ENCODE measurements around the gene CRIP3. TPM values are rescaled to one million over a fixed set of nuclear protein-coding genes. Genes with fewer than 3 reads are reported as not detected.

The CRIP3 gene
- total and polyA plus RNA-seq, 2 of the 8 experiments (the other 6 are each of a cell fraction or from before 2014, with no cell fraction given): 34.0 to 46.3 TPM

DNA sequence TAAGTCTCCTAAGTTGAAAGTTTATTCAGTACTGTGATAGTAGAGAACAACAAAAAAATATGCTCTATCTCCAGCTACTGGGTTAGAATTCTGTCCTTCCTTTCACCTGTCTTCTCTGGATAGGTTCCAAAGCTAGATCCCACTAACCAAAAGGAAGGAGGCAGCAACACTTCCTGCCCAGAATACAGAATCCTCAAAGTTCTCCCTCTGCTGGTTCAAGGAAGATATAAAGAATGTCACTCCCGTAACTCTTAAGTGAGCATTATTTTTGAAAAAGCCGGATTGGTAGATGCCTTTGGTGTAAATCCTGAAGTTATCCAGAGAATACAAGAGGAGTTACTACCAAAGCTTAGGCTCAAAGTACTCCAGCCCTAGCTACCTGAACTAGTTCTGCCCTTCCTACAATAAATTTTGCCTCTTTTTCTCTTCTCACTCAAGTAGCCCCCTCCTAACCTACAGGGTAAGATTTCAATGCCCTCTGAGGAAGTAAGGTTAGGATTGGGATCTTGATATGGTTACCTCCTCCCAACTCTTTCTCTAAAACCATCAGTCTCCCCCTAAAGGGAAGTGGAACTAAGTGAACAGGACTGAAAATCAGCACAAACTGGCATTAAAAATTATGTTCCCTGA lies 26.0 kb upstream of the CRIP3 start:
- peaks cover 0 to 3% of the 10 kb centered on the region in 2 experiments; a peak in 1 of 4 replicates for H3K9me3 ChIP-seq (ENCODE audit: insufficient read depth in 2 of 2, low read depth in 1 of 2, low read length in 1 of 2)
- CTCF ChIA-PET (ENCODE audit: partially characterized antibody): interaction anchor here (0.6 to 5.4 kb wide), 38 partner anchors 9 to 480 kb away, joined by 3 to 78 read pairs (median 4); partner anchors contain the start of genes CRIP3, CUL9 and DNPH1
- no peaks in the 10 kb centered on the region for H3K27me3 ChIP-seq (replicated peaks in 1 of 4; ENCODE audit: control insufficient read depth in 3 of 4, extremely low read depth in 1 of 4, insufficient read depth in 3 of 4, low read length in 3 of 4)
- no peak overlapping the region for H2BK20ac ChIP-seq (ENCODE audit: low read length)
- no peaks in the 10 kb centered on the region for H3K79me2 ChIP-seq (ENCODE audit: control insufficient read depth in 1 of 2, insufficient read depth in 2 of 2, low read length in 2 of 2)
- H2BK12ac ChIP-seq (ENCODE audit: low read depth, low read length): no peak overlapping the region
- no peak overlapping the region for H3K27ac ChIP-seq (ENCODE audit: low read depth, low read length)
- no peak overlapping the region for H2BK120ac ChIP-seq (replicated peaks; ENCODE audit: low read depth, low read length)
- H3K4me1 ChIP-seq (replicated peaks in 1 of 4; ENCODE audit: control insufficient read depth in 3 of 4, insufficient read depth in 4 of 4, low read length in 3 of 4): no peaks in the 10 kb centered on the region; a peak in 1 of 7 replicates
- H3K79me1 ChIP-seq (ENCODE audit: low read depth, low read length): no peaks in the 10 kb centered on the region
- H3K18ac ChIP-seq (ENCODE audit: extremely low read depth, low read length): no peak overlapping the region
- H3K4me2 ChIP-seq (ENCODE audit: insufficient read depth in 1 of 2, low read depth in 2 of 2, low read length in 2 of 2): no peak overlapping the region
- H2AFZ ChIP-seq (ENCODE audit: low read length): no peak overlapping the region
- H3K14ac ChIP-seq (ENCODE audit: insufficient read length): no peak overlapping the region
- peaks cover 0 to 13% (median 4%) of the 10 kb centered on the region in 4 experiments; a peak in 5 of 8 replicates for H3K36me3 ChIP-seq (ENCODE audit: control insufficient read depth in 2 of 4, insufficient read depth in 4 of 4, low read length in 3 of 4)
- H3K4me3 ChIP-seq (ENCODE audit: extremely low read depth in 1 of 4, insufficient read depth in 2 of 4, low read depth in 3 of 4, low read length in 4 of 4): no peak overlapping the region
- H3K9ac ChIP-seq (replicated peaks in 1 of 4; ENCODE audit: extremely low read depth in 1 of 4, low read depth in 3 of 4, low read length in 3 of 4): no peak overlapping the region
- H3K23me2 ChIP-seq (ENCODE audit: low read depth, low read length): no peaks in the 10 kb centered on the region
- peak in 1 of 2 experiments; percentile 21 for DNase-seq (ENCODE audit: low read depth in 1 of 2, low spot score in 2 of 2)
- H4K5ac ChIP-seq (ENCODE audit: insufficient read length, low read depth, low read length): no peak overlapping the region
- no peak overlapping the region for H2BK15ac ChIP-seq (ENCODE audit: low read length)
- no peak overlapping the region for H2BK5ac ChIP-seq (ENCODE audit: low read depth, low read length)
- no peak overlapping the region for H4K91ac ChIP-seq (replicated peaks; ENCODE audit: insufficient read length, low read length)
- FAIRE-seq: peak; percentile 96
- WGBS, 2 experiments (ENCODE audit: extremely low coverage in 1 of 2, insufficient coverage in 1 of 2, insufficient read length in 1 of 2, insufficient replicate concordance in 2 of 2, low coverage in 1 of 2, low lambda C conversion rate in 2 of 2, missing lambda C conversion rate in 1 of 2): 62% methylated on average over 2 of the region's 2 CpGs; no CpG with 5 or more reads in 1 of the 2 experiments
- H3K23ac ChIP-seq (ENCODE audit: insufficient read length): no peak overlapping the region
- H4K20me1 ChIP-seq (replicated peaks in 1 of 2; ENCODE audit: control insufficient read depth in 1 of 2, insufficient read depth in 2 of 2, low read length in 2 of 2): no peaks in the 10 kb centered on the region
- H2AK5ac ChIP-seq (ENCODE audit: low read depth, low read length): no peak overlapping the region
- H3K56ac ChIP-seq (replicated peaks; ENCODE audit: insufficient read length, low read depth, low read length): no peak overlapping the region
- no peak overlapping the region for H3K4ac ChIP-seq (replicated peaks; ENCODE audit: insufficient read length, low read depth, low read length)
- no peak overlapping the region for H4K8ac ChIP-seq (ENCODE audit: extremely low read depth, insufficient read depth, low read length)
- POLR2A ChIA-PET (ENCODE audit: partially characterized antibody): no interaction called here
- TF ChIP-seq JUN (IDR thresholded peaks at IDR 0.05; ENCODE audit: low read depth, low read length) (no peak), RFX5 (IDR thresholded peaks at IDR 0.05; ENCODE audit: borderline replicate concordance, low read depth, low read length) (no peak), CBX5 (IDR thresholded peaks at IDR 0.05; ENCODE audit: low read depth, low read length) (no peak), TCF12 (IDR thresholded peaks at IDR 0.05; ENCODE audit: low read depth, low read length) (no peak), RAD21 (IDR thresholded peaks at IDR 0.05 in 1 of 2, conservative IDR thresholded peaks at IDR 0.05 in 1 of 2; ENCODE audit: low read depth in 2 of 2, low read length in 2 of 2) (peak; percentile 70 to 76), RXRA (IDR thresholded peaks at IDR 0.05; ENCODE audit: insufficient read depth, low read depth, low read length) (no peak)
- TF ChIP-seq, protein P1, sequence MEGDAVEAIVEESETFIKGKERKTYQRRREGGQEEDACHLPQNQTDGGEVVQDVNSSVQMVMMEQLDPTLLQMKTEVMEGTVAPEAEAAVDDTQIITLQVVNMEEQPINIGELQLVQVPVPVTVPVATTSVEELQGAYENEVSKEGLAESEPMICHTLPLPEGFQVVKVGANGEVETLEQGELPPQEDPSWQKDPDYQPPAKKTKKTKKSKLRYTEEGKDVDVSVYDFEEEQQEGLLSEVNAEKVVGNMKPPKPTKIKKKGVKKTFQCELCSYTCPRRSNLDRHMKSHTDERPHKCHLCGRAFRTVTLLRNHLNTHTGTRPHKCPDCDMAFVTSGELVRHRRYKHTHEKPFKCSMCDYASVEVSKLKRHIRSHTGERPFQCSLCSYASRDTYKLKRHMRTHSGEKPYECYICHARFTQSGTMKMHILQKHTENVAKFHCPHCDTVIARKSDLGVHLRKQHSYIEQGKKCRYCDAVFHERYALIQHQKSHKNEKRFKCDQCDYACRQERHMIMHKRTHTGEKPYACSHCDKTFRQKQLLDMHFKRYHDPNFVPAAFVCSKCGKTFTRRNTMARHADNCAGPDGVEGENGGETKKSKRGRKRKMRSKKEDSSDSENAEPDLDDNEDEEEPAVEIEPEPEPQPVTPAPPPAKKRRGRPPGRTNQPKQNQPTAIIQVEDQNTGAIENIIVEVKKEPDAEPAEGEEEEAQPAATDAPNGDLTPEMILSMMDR (IDR thresholded peaks at IDR 0.05; ENCODE audit: control extremely low read depth in 1 of 3, insufficient read depth in 1 of 3, low read depth in 1 of 3, low read length in 3 of 3): peak in 2 of 3 experiments; percentile 68 to 74; a peak in 3 of 4 replicates
- TF ChIP-seq, protein P2, sequence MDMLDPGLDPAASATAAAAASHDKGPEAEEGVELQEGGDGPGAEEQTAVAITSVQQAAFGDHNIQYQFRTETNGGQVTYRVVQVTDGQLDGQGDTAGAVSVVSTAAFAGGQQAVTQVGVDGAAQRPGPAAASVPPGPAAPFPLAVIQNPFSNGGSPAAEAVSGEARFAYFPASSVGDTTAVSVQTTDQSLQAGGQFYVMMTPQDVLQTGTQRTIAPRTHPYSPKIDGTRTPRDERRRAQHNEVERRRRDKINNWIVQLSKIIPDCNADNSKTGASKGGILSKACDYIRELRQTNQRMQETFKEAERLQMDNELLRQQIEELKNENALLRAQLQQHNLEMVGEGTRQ (IDR thresholded peaks at IDR 0.05; ENCODE audit: low read length): no peak
